HG03039 (cell line): Measurements from ENCODE around the gene PRODH2.
"Not testable (repeated sequence)": the region's sequence is repeated elsewhere in the genome, so short reads cannot be mapped to it uniquely, and the experiment has no call there.

ENCODE experiments used
- ATAC-seq: cut with Tn5 transposase; IDR thresholded peaks from one replicate; pipeline ENCODE4 v1.9.1; 2021; ENCODE audit warnings: mild to moderate bottlenecking, moderate library complexity; ENCODE audit not compliant: unreplicated experiment

The PRODH2 gene

DNA sequence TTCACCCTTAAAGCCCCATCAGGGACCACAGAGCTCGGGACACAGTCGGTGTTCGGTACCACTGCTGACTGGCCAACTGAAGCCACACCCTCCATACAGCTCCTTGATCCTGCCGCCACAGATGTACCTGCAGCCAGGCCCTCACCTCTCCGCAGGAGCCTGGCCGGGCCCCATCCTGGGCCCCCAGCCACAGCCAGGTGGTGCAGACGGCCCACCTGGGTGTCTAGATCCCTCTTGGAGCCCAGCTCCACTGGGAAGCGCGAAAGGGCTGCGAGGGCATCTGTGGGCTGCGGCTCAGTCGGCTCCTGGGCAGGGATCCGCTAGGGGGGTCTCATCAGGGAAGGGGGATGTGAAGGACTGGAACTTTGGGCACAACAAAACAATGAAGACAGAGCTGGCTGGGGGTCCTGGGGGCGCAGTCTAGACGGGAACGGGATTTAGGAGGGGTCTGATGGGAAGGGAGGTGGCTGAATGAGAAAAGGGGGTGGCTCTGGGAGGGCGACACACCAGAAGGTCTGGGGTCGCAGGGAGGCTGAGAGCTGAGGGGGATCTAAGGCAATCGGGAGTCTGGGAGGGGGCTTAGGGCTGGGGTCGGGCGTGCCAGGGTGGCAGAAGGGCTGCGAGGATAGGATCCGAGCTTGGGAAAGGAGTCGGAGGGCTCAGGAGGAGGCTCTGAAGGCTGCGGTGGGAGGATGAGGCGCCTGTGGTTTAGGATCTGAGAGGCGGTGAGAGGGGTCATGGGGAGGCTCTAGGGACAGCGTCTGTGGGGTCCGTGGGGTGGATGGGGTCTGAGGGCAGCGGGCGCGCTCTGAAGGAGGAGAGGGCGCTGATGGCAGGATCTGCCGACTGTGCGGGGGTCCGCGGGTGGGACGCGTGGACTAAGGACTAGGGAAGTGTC, 15.8 kb downstream of the PRODH2 start:
- ATAC-seq = no peak

GRCh38 chr19:35795564-35795963, 17.1 kb downstream of the PRODH2 start:
- not testable (repeated sequence) for ATAC-seq

DNA sequence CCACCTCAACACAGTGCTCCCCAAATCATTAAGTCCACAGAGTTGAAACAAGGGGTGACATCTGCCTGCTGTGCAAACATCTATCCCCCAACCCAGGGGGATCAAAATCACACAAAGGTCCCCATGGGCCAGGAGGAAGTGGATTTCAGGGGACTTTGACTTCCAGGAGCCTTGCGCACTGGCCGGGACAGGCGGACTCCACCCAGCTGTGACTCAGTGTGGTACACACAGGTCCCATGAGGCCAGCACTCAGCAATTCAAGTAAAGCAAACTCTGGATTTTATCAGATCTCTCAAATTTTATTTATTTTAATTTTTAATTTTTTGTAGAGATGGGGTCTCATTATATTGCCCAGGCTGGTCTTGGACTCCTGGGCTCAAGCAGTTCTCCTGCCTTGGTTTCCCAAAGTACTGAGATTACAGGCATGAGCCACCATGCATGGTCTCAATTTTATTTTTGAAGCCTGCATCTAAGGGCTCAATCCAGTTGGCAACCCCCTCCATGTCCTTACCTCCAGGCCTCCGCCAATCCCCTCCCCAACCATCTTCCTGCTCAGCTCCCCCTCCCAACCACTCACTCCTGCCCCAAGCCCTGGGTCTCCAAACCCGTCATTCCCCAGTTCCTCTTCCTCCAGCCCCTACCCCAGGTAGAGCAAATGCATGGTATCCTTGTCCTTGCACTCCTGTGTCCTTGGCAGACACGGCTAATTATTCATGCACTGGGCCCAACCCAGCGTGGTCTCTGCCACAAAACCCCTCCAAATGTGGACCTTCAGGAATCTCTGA, 19.1 kb downstream of the PRODH2 start:
- ATAC-seq = no peak

DNA sequence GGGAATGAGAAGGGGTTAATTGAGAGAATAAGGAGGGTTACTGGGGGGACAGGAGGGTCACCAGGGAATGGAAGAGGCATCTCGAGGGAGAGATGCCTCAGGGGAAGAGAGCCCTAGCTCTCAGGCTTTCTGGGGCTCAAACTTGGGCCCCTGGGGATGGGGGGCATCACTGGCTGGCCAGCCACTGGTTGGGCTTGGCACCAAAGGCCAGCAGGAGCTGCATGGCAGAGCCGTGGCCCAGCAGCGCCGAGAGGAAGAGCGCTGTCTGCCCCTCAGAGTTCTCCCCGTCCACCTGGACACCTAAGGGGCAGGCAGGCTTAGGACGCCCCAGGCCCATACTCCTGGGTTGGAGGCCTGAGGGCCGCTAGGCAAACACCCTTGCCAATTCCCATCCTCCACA, 19.8 kb downstream of the PRODH2 start:
- no peak for ATAC-seq

DNA sequence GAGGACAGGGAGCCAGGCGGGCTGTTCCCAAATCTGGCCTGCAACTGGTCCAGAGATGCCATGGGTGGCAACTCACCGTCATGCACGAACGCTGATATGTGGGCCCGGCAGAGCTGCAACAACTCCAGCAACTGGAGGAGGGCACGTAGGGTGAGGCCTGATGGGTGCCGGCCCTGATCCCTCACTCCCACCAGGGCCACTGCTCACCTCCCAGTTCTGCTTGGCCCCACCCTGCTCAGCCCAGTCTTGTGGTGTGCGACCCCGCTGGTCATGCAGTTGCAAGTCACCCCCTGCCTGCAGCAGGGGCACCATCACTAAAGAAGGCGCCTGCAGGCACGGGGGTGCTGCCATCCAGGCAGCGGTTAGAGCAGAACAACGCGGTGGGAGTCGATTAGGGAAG, 20.3 kb downstream of the PRODH2 start:
- no peak for ATAC-seq

DNA sequence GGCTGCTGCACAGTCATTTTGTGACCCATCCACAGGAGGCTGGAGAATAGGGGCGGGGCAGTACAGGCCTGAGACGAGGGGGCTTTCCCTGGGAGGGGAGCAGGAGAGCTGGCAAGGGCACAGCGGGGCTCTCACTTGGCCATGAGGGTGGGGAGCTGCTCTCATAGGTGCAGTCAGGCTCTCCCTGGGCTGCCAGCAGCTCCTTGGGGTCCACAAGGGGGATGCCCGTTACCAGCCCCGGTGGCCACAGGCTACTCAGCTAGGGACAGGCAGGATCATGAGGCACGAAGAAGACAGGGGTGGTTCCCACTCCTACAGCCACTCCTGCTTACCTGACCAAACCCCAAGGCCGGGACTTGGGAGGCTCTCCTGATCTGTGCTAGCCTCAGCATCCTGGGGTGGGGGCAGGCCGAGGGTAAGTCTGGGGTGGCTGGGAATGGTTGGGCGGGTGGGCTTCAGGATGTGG, 20.8 kb downstream of the PRODH2 start:
- no peak for ATAC-seq

GRCh38 chr19:35790981-35791813, 21.4 kb downstream of the PRODH2 start:
- ATAC-seq = no peak

- ATAC-seq = no peak
These were observed 22.4 kb downstream of the PRODH2 start for GRCh38 chr19:35789978-35790944.

DNA sequence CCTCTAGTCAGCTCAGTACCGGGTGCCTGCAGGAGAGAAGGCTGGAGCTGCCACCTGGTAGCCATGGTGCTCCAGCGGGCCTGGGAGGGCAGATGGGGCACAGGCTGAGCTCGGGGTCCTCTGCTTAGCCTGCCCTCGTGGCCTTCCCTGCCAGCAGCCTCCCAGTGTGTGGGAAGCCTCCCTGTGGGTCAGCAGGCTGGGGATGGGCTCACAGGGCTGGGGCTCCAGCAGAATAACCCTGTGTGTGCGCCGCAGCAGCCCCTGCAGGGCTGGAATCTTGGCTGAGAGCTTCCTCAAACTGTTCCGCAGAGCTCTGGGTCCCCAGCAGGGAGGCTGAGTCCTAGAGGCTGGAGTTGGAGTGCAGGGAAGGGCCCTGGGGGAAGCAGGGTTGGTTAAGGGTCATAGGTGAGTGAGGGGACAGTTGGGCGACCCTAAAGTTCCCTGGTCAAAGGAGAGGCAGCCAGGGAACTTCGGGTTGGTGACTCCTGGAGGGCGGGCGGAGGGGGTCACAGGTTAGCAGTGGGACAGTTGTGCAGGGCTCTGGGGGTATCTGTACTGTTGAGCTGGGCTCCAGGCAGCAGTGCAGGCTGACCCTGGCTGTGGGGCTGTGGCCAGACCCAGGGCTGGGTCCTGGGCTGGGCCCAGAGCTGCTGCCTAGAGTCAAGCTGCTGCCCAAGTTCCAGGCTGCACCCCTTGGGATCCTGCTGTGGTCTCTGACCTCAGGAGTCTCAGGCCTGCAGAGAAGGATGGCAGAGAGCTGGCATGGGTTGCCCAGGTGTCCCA, 23.3 kb downstream of the PRODH2 start:
- ATAC-seq = no peak

DNA sequence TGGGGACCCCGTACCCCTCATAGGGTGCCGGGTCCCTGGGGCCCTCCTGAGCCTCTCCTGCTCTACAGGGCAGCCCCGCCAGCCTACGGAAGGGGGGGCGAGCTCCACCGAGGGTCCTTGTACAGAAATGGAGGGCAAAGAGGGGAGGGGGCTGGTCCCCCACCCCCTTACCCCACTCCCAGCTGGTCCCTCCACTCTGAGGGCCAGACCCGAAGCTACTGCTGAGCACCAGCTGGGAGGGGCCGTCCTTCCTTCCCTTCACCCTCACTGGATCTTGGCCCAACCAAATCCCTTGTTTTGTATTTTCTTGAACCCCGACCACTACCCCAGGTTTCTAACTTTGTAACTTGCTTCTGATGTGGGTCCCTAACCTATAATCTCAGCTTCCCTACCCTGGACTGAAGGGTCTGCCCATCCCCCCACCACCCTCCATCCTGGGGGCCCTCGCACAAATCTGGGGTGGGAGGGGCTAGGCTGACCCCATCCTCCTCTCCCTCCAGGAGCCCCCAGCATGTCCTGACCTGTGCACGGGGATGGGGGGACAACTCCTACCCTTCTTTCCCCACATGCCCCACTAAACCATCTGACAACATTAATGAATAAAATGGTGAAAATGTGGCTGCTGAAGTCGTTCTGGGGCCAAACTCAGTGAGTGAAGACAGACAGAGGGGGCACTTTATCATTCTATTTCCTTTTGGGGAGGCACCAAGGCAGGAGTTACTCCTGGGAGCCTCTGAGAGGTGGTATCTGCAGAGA, 24.3 kb downstream of the PRODH2 start:
- no peak for ATAC-seq

DNA sequence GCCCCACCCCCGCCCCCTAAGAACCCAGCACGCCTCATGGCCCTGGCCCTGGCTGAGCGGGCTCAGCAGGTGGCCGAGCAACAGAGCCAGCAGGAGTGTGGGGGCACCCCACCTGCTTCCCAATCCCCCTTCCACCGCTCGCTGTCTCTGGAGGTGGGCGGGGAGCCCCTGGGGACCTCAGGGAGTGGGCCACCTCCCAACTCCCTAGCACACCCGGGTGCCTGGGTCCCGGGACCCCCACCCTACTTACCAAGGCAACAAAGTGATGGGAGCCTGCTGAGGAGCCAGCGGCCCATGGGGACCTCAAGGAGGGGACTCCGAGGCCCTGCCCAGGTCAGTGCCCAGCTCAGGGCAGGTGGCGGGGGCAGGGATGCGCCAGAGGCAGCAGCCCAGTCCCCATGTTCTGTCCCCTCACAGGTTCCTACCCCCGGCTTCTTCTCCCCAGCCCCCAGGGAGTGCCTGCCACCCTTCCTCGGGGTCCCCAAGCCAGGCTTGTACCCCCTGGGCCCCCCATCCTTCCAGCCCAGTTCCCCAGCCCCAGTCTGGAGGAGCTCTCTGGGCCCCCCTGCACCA, 25.3 kb downstream of the PRODH2 start:
- ATAC-seq = no peak

DNA sequence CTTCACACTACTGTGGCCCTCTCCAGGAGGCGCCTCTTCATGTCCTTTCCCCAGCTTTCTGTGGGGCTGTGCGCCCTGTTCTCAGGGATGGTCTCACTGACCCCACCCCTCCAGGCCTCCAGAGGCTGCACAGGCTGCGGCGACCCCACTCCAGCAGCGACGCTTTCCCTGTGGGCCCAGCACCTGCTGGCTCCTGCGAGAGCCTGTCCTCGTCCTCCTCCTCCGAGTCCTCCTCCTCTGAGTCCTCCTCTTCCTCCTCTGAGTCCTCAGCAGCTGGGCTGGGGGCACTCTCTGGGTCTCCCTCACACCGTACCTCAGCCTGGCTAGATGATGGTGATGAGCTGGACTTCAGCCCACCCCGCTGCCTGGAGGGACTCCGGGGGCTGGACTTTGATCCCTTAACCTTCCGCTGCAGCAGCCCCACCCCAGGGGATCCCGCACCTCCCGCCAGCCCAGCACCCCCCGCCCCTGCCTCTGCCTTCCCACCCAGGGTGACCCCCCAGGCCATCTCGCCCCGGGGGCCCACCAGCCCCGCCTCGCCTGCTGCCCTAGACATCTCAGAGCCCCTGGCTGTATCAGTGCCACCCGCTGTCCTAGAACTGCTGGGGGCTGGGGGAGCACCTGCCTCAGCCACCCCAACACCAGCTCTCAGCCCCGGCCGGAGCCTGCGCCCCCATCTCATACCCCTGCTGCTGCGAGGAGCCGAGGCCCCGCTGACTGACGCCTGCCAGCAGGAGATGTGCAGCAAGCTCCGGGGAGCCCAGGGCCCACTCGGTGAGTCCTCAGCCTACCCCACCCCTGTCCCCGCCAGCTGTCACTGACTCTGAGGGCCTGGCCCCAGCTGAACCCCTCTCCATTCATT, 26.1 kb downstream of the PRODH2 start:
- ATAC-seq = no peak

DNA sequence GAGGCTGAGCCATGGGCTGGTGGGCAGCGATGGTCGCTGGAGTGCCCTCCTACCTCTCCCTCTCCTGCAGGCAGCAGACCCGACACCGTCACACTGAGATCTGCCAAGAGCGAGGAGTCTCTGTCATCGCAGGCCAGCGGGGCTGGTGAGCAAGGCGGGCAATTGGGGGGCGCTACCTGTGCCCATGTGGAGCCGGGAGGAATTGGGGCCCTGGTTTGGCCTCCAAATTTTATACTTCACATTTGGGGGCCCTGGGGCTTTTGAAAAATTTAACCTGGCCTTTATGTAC, 27.4 kb downstream of the PRODH2 start:
- no peak for ATAC-seq

GRCh38 chr19:35784503-35785338, 27.9 kb downstream of the PRODH2 start:
- ATAC-seq = no peak

DNA sequence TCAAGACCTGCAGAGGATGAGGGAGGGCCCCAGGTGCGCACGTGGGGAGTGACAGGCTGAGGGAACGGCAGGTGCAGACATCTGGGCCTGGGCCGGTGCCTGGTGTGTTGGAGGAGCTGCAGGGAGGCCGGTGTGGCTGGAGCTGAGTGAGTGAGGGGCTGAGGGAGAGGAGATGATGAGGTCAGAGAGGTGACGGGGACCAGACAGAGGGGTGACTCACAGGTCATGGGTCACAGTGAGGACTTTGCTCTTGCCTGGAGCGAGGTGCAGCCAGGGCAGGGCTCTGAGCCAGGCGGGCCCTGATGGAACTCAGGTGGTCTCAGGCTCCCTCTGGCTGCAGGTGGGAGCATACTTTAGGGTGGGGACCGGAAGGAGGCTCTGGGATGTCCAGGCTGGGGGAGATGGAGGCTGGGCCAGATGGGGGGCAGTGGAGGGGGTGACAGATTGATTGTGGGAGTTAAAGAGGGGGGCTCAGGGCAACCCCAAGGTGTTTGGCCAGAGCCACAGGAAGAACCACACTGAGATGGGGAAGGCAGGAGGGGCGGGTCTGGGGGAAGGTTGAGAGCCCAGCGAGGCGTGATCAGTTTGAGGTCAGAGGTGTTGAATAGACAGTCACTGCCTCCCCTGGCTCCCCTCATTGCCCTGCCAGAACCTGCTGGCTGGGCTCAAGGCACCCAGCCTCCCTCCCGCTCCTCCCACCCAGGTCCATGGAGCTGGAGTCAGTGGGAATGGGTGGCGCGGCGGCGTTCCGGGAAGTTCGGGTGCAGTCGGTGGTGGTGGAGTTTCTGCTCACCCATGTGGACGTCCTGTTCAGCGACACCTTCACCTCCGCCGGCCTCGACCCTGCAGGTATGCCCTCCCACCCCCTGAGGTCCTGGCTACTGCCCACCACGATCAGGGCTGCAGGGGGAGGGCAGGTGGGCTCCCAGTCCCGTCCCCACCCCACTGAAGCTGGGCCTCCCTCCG, 28.9 kb downstream of the PRODH2 start:
- ATAC-seq = no peak
